Cardiac fibroblast (primary cell): ENCODE measurements around the gene UBE2D2.

Experiments
- DNase-seq, 2 donors: peaks; one replicate each; pipeline versions ENCODE4 v3.0.0 to v3.0.0-alpha.2; 2010; ENCODE audit warnings: low read depth in 2 of 2
- H3K4me3 ChIP-seq, 2 donors: replicated peaks in 1 of 2; 1 replicate in 1 of 2; 2 replicates in 1 of 2; pipeline ENCODE4 v1.5.1; 2011; ENCODE audit warnings: low read depth in 2 of 2, low read length in 2 of 2, mild to moderate bottlenecking in 2 of 2, moderate library complexity in 1 of 2
- TF ChIP-seq, protein P1 (sequence below): IDR thresholded peaks from one replicate; pipeline ENCODE4 v1.5.1; 2011; ENCODE audit warnings: low read depth, mild to moderate bottlenecking, low read length, inconsistent platforms

The UBE2D2 gene

DNA sequence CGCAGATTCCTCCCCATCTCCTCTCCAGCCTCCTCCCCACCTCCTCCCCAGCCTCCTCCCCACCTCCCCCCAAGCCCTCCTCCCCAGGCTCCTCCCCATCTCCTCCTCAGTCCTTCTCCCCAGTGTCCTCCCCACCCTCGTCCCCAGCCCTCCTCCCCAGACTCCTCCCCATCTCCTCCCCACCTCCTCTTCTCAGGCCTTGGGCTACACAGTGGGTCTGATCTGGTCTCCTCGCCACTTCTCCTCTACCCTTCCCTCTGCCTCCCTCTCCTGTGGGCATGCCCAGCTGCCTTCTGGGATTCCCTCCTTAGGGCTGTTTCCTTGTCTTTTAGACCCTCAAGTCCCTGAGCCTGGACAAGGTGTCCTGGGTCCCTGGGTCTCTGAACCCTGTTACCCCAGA lies 115.3 kb downstream of the UBE2D2 start:
- no peak for DNase-seq
- TF ChIP-seq, protein P1, sequence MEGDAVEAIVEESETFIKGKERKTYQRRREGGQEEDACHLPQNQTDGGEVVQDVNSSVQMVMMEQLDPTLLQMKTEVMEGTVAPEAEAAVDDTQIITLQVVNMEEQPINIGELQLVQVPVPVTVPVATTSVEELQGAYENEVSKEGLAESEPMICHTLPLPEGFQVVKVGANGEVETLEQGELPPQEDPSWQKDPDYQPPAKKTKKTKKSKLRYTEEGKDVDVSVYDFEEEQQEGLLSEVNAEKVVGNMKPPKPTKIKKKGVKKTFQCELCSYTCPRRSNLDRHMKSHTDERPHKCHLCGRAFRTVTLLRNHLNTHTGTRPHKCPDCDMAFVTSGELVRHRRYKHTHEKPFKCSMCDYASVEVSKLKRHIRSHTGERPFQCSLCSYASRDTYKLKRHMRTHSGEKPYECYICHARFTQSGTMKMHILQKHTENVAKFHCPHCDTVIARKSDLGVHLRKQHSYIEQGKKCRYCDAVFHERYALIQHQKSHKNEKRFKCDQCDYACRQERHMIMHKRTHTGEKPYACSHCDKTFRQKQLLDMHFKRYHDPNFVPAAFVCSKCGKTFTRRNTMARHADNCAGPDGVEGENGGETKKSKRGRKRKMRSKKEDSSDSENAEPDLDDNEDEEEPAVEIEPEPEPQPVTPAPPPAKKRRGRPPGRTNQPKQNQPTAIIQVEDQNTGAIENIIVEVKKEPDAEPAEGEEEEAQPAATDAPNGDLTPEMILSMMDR = no peak
- H3K4me3 ChIP-seq = no peak overlapping the region

DNA sequence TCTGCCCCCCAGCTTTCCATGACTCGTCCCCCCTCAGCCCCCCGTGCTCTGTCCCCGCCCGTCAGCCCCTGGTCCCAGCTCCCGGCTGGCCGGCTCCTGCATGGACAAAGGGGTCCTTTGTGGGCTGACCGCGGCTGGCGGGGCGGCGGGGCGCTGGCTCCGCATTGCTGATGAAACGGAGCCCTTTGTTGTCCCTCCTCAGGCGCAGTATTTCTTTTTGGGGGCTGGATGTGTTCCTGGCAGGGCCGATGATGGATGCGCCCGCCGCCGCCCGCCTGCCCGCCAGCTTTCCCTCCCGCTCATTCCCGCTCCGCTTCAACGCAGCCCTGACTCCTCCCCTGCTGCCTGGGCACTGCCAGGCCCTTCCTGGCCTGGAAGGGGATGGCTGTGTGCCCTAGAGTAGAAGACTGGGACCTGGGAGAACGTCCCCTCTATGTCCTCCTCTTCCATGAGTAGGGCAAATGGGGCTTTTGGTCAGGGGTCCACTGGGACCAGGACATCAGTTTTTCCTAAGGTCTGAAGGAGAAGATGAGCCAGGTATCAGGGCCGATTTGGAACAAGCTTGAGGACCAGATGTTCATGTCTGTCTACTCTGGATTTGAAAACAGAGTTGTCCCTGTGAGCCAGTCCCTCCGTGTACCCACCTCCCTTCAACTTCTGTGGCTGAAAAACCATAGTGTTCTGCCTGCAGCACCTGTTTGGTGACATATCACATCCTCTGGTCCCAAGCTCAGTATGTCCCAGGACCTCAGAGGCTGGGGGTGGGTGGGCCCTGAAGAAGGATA lies 116.0 kb downstream of the UBE2D2 start:
- no peak for DNase-seq
- H3K4me3 ChIP-seq = no peak overlapping the region
- TF ChIP-seq, protein P1 = no peak
